ENCODE measurements around the gene MSI2. TPM values are rescaled to one million over a fixed set of nuclear protein-coding genes. Genes with fewer than 3 reads are reported as not detected.

The MSI2 gene
- polyA plus RNA-seq, 1 of the 3 experiments (the other 2 are of a cell fraction): 24.1 TPM

DNA sequence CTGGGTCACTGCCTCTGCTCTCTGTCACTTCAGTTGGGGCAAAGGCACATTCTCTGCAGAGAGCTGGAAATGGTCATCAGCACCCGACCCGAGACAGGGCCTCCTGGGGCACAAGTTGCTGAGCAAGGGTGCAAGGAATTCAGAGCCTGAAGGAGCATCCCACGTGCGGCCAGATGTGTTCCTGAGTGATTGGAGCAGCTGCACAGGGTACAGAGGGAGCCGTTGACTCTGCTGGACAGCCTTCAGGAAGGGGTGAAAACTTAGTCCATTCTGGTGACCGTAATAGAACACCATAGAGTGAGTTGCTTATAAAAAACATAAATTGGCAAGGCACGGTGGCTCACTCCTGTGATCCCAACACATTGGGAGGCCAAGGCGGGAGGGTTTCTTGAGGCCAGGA, 382.0 kb downstream of the MSI2 start:
- 95% methylated on average over 6 of the region's 8 CpGs for WGBS (ENCODE audit: low lambda C conversion rate)
- H3K4me3 ChIP-seq (ENCODE audit: low read depth in 2 of 2, low read length in 1 of 2): no peak overlapping the region
- H3K27ac ChIP-seq (ENCODE audit: low read depth in 2 of 2, low read length in 1 of 2): no peak overlapping the region; a peak in 1 of 4 replicates
- CTCF ChIA-PET: interaction anchor here (0.9 to 1.9 kb wide), 2 partner anchors 15 to 195 kb away, joined by 3 to 8 read pairs; no protein-coding TSS in a partner anchor
- H3K36me3 ChIP-seq (replicated peaks in 1 of 2; ENCODE audit: control insufficient read depth in 1 of 2, insufficient read depth in 2 of 2, low read length in 1 of 2): no peaks in the 10 kb centered on the region
- no peak for TF ChIP-seq YY1 (IDR thresholded peaks at IDR 0.05; ENCODE audit: low read depth)
- TF ChIP-seq, protein P1, sequence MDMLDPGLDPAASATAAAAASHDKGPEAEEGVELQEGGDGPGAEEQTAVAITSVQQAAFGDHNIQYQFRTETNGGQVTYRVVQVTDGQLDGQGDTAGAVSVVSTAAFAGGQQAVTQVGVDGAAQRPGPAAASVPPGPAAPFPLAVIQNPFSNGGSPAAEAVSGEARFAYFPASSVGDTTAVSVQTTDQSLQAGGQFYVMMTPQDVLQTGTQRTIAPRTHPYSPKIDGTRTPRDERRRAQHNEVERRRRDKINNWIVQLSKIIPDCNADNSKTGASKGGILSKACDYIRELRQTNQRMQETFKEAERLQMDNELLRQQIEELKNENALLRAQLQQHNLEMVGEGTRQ (IDR thresholded peaks at IDR 0.05; ENCODE audit: borderline replicate concordance, low read depth, low read length): no peak
- TF ChIP-seq, protein P2, sequence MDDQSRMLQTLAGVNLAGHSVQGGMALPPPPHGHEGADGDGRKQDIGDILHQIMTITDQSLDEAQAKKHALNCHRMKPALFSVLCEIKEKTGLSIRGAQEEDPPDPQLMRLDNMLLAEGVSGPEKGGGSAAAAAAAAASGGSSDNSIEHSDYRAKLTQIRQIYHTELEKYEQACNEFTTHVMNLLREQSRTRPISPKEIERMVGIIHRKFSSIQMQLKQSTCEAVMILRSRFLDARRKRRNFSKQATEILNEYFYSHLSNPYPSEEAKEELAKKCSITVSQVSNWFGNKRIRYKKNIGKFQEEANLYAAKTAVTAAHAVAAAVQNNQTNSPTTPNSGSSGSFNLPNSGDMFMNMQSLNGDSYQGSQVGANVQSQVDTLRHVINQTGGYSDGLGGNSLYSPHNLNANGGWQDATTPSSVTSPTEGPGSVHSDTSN (IDR thresholded peaks at IDR 0.05): no peak
- TF ChIP-seq, protein P3, sequence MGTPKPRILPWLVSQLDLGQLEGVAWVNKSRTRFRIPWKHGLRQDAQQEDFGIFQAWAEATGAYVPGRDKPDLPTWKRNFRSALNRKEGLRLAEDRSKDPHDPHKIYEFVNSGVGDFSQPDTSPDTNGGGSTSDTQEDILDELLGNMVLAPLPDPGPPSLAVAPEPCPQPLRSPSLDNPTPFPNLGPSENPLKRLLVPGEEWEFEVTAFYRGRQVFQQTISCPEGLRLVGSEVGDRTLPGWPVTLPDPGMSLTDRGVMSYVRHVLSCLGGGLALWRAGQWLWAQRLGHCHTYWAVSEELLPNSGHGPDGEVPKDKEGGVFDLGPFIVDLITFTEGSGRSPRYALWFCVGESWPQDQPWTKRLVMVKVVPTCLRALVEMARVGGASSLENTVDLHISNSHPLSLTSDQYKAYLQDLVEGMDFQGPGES (IDR thresholded peaks at IDR 0.05; ENCODE audit: low read depth, low read length): no peak
- no peak for TF ChIP-seq FOXJ3 (CRISPR knock-in tag; IDR thresholded peaks at IDR 0.05)
- no peak for TF ChIP-seq RCOR1 (IDR thresholded peaks at IDR 0.05; ENCODE audit: low read length)
- TF ChIP-seq RFX5 (IDR thresholded peaks at IDR 0.05; ENCODE audit: low read length): no peak
- TF ChIP-seq MEF2A (IDR thresholded peaks at IDR 0.05; ENCODE audit: borderline replicate concordance, low read depth): no peak
- TF ChIP-seq, protein P4, sequence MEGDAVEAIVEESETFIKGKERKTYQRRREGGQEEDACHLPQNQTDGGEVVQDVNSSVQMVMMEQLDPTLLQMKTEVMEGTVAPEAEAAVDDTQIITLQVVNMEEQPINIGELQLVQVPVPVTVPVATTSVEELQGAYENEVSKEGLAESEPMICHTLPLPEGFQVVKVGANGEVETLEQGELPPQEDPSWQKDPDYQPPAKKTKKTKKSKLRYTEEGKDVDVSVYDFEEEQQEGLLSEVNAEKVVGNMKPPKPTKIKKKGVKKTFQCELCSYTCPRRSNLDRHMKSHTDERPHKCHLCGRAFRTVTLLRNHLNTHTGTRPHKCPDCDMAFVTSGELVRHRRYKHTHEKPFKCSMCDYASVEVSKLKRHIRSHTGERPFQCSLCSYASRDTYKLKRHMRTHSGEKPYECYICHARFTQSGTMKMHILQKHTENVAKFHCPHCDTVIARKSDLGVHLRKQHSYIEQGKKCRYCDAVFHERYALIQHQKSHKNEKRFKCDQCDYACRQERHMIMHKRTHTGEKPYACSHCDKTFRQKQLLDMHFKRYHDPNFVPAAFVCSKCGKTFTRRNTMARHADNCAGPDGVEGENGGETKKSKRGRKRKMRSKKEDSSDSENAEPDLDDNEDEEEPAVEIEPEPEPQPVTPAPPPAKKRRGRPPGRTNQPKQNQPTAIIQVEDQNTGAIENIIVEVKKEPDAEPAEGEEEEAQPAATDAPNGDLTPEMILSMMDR (IDR thresholded peaks at IDR 0.05): no peak
- TF ChIP-seq GATA2 (CRISPR knock-in tag; IDR thresholded peaks at IDR 0.05): no peak
- TF ChIP-seq, protein P5, sequence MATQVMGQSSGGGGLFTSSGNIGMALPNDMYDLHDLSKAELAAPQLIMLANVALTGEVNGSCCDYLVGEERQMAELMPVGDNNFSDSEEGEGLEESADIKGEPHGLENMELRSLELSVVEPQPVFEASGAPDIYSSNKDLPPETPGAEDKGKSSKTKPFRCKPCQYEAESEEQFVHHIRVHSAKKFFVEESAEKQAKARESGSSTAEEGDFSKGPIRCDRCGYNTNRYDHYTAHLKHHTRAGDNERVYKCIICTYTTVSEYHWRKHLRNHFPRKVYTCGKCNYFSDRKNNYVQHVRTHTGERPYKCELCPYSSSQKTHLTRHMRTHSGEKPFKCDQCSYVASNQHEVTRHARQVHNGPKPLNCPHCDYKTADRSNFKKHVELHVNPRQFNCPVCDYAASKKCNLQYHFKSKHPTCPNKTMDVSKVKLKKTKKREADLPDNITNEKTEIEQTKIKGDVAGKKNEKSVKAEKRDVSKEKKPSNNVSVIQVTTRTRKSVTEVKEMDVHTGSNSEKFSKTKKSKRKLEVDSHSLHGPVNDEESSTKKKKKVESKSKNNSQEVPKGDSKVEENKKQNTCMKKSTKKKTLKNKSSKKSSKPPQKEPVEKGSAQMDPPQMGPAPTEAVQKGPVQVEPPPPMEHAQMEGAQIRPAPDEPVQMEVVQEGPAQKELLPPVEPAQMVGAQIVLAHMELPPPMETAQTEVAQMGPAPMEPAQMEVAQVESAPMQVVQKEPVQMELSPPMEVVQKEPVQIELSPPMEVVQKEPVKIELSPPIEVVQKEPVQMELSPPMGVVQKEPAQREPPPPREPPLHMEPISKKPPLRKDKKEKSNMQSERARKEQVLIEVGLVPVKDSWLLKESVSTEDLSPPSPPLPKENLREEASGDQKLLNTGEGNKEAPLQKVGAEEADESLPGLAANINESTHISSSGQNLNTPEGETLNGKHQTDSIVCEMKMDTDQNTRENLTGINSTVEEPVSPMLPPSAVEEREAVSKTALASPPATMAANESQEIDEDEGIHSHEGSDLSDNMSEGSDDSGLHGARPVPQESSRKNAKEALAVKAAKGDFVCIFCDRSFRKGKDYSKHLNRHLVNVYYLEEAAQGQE (IDR thresholded peaks at IDR 0.05; ENCODE audit: low read depth, low read length): no peak
- no peak for TF ChIP-seq TEAD4 (IDR thresholded peaks at IDR 0.05; ENCODE audit: borderline replicate concordance, insufficient read depth)
- TF ChIP-seq, protein P6, sequence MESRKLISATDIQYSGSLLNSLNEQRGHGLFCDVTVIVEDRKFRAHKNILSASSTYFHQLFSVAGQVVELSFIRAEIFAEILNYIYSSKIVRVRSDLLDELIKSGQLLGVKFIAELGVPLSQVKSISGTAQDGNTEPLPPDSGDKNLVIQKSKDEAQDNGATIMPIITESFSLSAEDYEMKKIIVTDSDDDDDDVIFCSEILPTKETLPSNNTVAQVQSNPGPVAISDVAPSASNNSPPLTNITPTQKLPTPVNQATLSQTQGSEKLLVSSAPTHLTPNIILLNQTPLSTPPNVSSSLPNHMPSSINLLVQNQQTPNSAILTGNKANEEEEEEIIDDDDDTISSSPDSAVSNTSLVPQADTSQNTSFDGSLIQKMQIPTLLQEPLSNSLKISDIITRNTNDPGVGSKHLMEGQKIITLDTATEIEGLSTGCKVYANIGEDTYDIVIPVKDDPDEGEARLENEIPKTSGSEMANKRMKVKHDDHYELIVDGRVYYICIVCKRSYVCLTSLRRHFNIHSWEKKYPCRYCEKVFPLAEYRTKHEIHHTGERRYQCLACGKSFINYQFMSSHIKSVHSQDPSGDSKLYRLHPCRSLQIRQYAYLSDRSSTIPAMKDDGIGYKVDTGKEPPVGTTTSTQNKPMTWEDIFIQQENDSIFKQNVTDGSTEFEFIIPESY (IDR thresholded peaks at IDR 0.05; ENCODE audit: borderline replicate concordance, low read depth): no peak
- no peak for TF ChIP-seq POLR2AphosphoS5 (IDR thresholded peaks at IDR 0.05; ENCODE audit: low read depth, low read length)
- TF ChIP-seq FOSL2 (IDR thresholded peaks at IDR 0.05; ENCODE audit: borderline replicate concordance, low read depth): no peak
- TF ChIP-seq EZH2phosphoT487 (IDR thresholded peaks at IDR 0.05; ENCODE audit: borderline replicate concordance, low read depth): no peak
- no peak for TF ChIP-seq TCF12 (IDR thresholded peaks at IDR 0.05)
- no peaks in the 10 kb centered on the region for H3K9me2 ChIP-seq
- H3F3A ChIP-seq (replicated peaks; ENCODE audit: insufficient read depth): no peaks in the 10 kb centered on the region
- no peaks in the 10 kb centered on the region for H4K20me1 ChIP-seq (ENCODE audit: insufficient read depth)
- no peaks in the 10 kb centered on the region for H3K27me3 ChIP-seq (ENCODE audit: insufficient read depth)
- DNase-seq: no peak
- no peak overlapping the region for H3K4me2 ChIP-seq
- peaks cover 0 to 50% of the 10 kb centered on the region in 2 experiments; a peak in 1 of 4 replicates for H3K4me1 ChIP-seq (ENCODE audit: control insufficient read depth in 1 of 2, insufficient read depth in 2 of 2, low read depth in 1 of 2, low read length in 1 of 2)
- H3K9me3 ChIP-seq: no peaks in the 10 kb centered on the region
- POLR2A ChIA-PET: interaction anchor here (1.3 kb wide), 1 partner anchor 11 kb away, joined by 4 read pairs; no protein-coding TSS in a partner anchor
- H2AFZ ChIP-seq (ENCODE audit: low read depth): no peak overlapping the region
- no peak overlapping the region for H3K9ac ChIP-seq
- no peaks in the 10 kb centered on the region for H3K79me2 ChIP-seq (ENCODE audit: insufficient read depth)
